Upper lobe of left lung (tissue), 4 donors: ENCODE measurements around the gene LBX1.

Experiments used
- POLR2AphosphoS5 ChIP-seq, 2 donors: sonication (generic); formaldehyde crosslinking; IDR thresholded peaks; one replicate each; pipeline ENCODE4 v1.5.1; 2017; ENCODE audit warnings: antibody characterized with exemption in 2 of 2
- TF ChIP-seq, protein P1 (sequence below), 6 experiments: fragments of 450-650 bp in 4 of 6; fragments of 200-600 bp in 2 of 6; sonication (generic) in 2 of 6; IDR thresholded peaks; one replicate each; pipeline ENCODE4 v1.5.1; 2016 to 2019; ENCODE audit warnings: antibody characterized with exemption in 6 of 6

DNA sequence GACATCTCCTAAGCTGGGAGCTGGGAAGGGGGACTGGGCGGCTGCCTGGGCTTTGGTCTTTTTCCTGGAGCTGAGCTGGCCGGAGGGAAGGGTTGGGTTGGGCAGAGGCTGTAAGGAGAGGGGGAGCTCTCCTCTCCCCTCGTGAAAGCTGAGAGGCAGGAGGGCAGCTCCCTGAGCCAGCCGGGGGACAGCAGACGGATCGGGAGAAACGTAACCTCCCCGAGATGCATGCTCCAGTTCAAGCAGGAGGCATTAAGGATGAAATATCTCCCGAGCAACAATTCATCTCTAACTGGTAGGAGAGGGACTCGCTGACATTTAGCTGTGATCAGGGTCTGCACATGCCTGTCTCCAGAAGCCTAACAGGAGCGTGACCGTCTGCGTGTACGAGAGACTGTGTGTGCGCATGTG, 19.9 kb upstream of the LBX1 start:
- TF ChIP-seq, protein P1, sequence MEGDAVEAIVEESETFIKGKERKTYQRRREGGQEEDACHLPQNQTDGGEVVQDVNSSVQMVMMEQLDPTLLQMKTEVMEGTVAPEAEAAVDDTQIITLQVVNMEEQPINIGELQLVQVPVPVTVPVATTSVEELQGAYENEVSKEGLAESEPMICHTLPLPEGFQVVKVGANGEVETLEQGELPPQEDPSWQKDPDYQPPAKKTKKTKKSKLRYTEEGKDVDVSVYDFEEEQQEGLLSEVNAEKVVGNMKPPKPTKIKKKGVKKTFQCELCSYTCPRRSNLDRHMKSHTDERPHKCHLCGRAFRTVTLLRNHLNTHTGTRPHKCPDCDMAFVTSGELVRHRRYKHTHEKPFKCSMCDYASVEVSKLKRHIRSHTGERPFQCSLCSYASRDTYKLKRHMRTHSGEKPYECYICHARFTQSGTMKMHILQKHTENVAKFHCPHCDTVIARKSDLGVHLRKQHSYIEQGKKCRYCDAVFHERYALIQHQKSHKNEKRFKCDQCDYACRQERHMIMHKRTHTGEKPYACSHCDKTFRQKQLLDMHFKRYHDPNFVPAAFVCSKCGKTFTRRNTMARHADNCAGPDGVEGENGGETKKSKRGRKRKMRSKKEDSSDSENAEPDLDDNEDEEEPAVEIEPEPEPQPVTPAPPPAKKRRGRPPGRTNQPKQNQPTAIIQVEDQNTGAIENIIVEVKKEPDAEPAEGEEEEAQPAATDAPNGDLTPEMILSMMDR (IDR thresholded peaks at IDR 0.05): no peak
- no peak for TF ChIP-seq POLR2AphosphoS5 (IDR thresholded peaks at IDR 0.05)
